ENCODE data around the gene DKK3.

DKK3 gene

GRCh38 chr11:11935536-11935935 lies 72.9 kb downstream of the DKK3 start:
- DNase-seq: no peak

- no peak for DNase-seq
Measured at GRCh38 chr11:11931461-11932055, 76.9 kb downstream of the DKK3 start.

- no peak for DNase-seq
Measured at GRCh38 chr11:11929920-11930319, 78.5 kb downstream of the DKK3 start.

- no peak for DNase-seq
Measured at GRCh38 chr11:11923828-11924227, 84.6 kb downstream of the DKK3 start.

- no peak for DNase-seq
Measured at GRCh38 chr11:11916981-11917399, 91.4 kb downstream of the DKK3 start.

- no peak for DNase-seq
Measured at GRCh38 chr11:11915625-11916024, 92.8 kb downstream of the DKK3 start.

GRCh38 chr11:11913395-11913794 lies 95.0 kb downstream of the DKK3 start:
- no peak for DNase-seq

Data from NCI-H1092 (cell line).